Fibroblast of the conjunctiva (primary cell): Measurements from ENCODE around the gene RPL21.
"Not testable (repeated sequence)": the region's sequence is repeated elsewhere in the genome, so short reads cannot be mapped to it uniquely, and the experiment has no call there.

ENCODE experiments used
- DNase-seq: peaks from one replicate; pipeline ENCODE4 v3.0.0-alpha.2; 2010; ENCODE audit warnings: low read depth

RPL21 gene

GRCh38 chr13:27289011-27289665 lies 37.8 kb downstream of the RPL21 start:
- DNase-seq, result no peak

- DNase-seq, result no peak
Observed at GRCh38 chr13:27290715-27291114, 39.4 kb downstream of the RPL21 start.

- not testable (repeated sequence) for DNase-seq
Observed at GRCh38 chr13:27291967-27292366, 40.6 kb downstream of the RPL21 start.

- no peak for DNase-seq
Observed at GRCh38 chr13:27293076-27293691, 41.8 kb downstream of the RPL21 start.

- no peak for DNase-seq
Observed at GRCh38 chr13:27293873-27294515, 42.6 kb downstream of the RPL21 start.

GRCh38 chr13:27295096-27295495 lies 43.7 kb downstream of the RPL21 start:
- DNase-seq, result no peak

GRCh38 chr13:27295660-27296059 lies 44.3 kb downstream of the RPL21 start:
- no peak for DNase-seq

- no peak for DNase-seq
Observed at GRCh38 chr13:27296496-27296895, 45.1 kb downstream of the RPL21 start.

GRCh38 chr13:27298849-27299248 lies 47.5 kb downstream of the RPL21 start:
- no peak for DNase-seq

GRCh38 chr13:27300406-27300805 lies 49.0 kb downstream of the RPL21 start:
- not testable (repeated sequence) for DNase-seq

GRCh38 chr13:27300941-27301586 lies 49.7 kb downstream of the RPL21 start:
- DNase-seq, result no peak

- DNase-seq, result no peak
Observed at GRCh38 chr13:27302643-27303262, 51.4 kb downstream of the RPL21 start.

- no peak for DNase-seq
Observed at GRCh38 chr13:27304099-27304498, 52.7 kb downstream of the RPL21 start.

GRCh38 chr13:27304611-27305010 lies 53.3 kb downstream of the RPL21 start:
- no peak for DNase-seq
